Measurements from ENCODE around the gene KCNH6. TPM values are rescaled to one million over a fixed set of nuclear protein-coding genes. Genes with fewer than 3 reads are reported as not detected.

KCNH6 gene
- total RNA-seq, 2 experiments from 2014 or later: not detected

GRCh38 chr17:63506627-63507026 lies 16.5 kb upstream of the KCNH6 start:
- no peak overlapping the region for H3K27ac Mint-ChIP-seq

GRCh38 chr17:63511331-63511730 lies 11.8 kb upstream of the KCNH6 start:
- peaks cover 5% of the 10 kb centered on the region for H3K27me3 Mint-ChIP-seq
- ATAC-seq (ENCODE audit: low read depth) (no peak), DNase-seq (no peak)
- POLR2A ChIA-PET: no interaction called here
- no peaks in the 10 kb centered on the region for H3K9me3 Mint-ChIP-seq
- H3K4me1 Mint-ChIP-seq: no peaks in the 10 kb centered on the region
- H3K4me3 Mint-ChIP-seq: no peak overlapping the region
- no peak overlapping the region for H3K27ac Mint-ChIP-seq
- no peaks in the 10 kb centered on the region for H3K36me3 Mint-ChIP-seq

More at GRCh38 chr17:63506627-63507026, 16.5 kb upstream of the KCNH6 start:
- H3K9me3 Mint-ChIP-seq: peaks cover 4% of the 10 kb centered on the region
- no peaks in the 10 kb centered on the region for H3K4me1 Mint-ChIP-seq
- POLR2A ChIA-PET: no interaction called here
- H3K27me3 Mint-ChIP-seq: peaks cover 21% of the 10 kb centered on the region
- no peak for ATAC-seq (ENCODE audit: low read depth)
- DNase-seq: no peak
- no peak overlapping the region for H3K4me3 Mint-ChIP-seq
- H3K36me3 Mint-ChIP-seq: no peaks in the 10 kb centered on the region

- peaks cover 4% of the 10 kb centered on the region for H3K27me3 Mint-ChIP-seq
- H3K27ac Mint-ChIP-seq: no peak overlapping the region
- no peak overlapping the region for H3K4me3 Mint-ChIP-seq
- no peak for ATAC-seq (ENCODE audit: low read depth)
- H3K9me3 Mint-ChIP-seq: no peaks in the 10 kb centered on the region
- no peaks in the 10 kb centered on the region for H3K36me3 Mint-ChIP-seq
- peaks cover 3% of the 10 kb centered on the region for H3K4me1 Mint-ChIP-seq
- POLR2A ChIA-PET: no interaction called here
- no peak for DNase-seq
Measured at GRCh38 chr17:63512388-63512787, 10.8 kb upstream of the KCNH6 start.

- peaks cover 3% of the 10 kb centered on the region for H3K4me1 Mint-ChIP-seq
- no peak overlapping the region for H3K4me3 Mint-ChIP-seq
- ATAC-seq (ENCODE audit: low read depth) (no peak), DNase-seq (no peak)
- no peaks in the 10 kb centered on the region for H3K36me3 Mint-ChIP-seq
- H3K27me3 Mint-ChIP-seq: peaks cover 4% of the 10 kb centered on the region
- H3K27ac Mint-ChIP-seq: no peak overlapping the region
- no peaks in the 10 kb centered on the region for H3K9me3 Mint-ChIP-seq
- POLR2A ChIA-PET: no interaction called here
Measured at GRCh38 chr17:63512896-63513644, 10.1 kb upstream of the KCNH6 start.

- H3K36me3 Mint-ChIP-seq: no peaks in the 10 kb centered on the region
- peaks cover 4% of the 10 kb centered on the region for H3K27me3 Mint-ChIP-seq
- no peak overlapping the region for H3K27ac Mint-ChIP-seq
- H3K9me3 Mint-ChIP-seq: no peaks in the 10 kb centered on the region
- POLR2A ChIA-PET: no interaction called here
- DNase-seq (no peak), ATAC-seq (ENCODE audit: low read depth) (no peak)
- H3K4me3 Mint-ChIP-seq: no peak overlapping the region
- H3K4me1 Mint-ChIP-seq: peaks cover 3% of the 10 kb centered on the region
Measured at GRCh38 chr17:63514477-63514876, 8.7 kb upstream of the KCNH6 start.

GRCh38 chr17:63514974-63515373 lies 8.2 kb upstream of the KCNH6 start:
- H3K36me3 Mint-ChIP-seq: no peaks in the 10 kb centered on the region
- H3K9me3 Mint-ChIP-seq: no peaks in the 10 kb centered on the region
- no peak for ATAC-seq (ENCODE audit: low read depth)
- H3K27me3 Mint-ChIP-seq: peaks cover 4% of the 10 kb centered on the region
- H3K4me3 Mint-ChIP-seq: no peak overlapping the region
- H3K27ac Mint-ChIP-seq: no peak overlapping the region
- no peak for DNase-seq
- peaks cover 3% of the 10 kb centered on the region for H3K4me1 Mint-ChIP-seq
- POLR2A ChIA-PET: no interaction called here

GRCh38 chr17:63515426-63515825 lies 7.7 kb upstream of the KCNH6 start:
- peaks cover 4% of the 10 kb centered on the region for H3K27me3 Mint-ChIP-seq
- ATAC-seq (ENCODE audit: low read depth) (no peak), DNase-seq (no peak)
- no peaks in the 10 kb centered on the region for H3K36me3 Mint-ChIP-seq
- POLR2A ChIA-PET: no interaction called here
- no peaks in the 10 kb centered on the region for H3K9me3 Mint-ChIP-seq
- H3K4me3 Mint-ChIP-seq: no peak overlapping the region
- no peak overlapping the region for H3K27ac Mint-ChIP-seq
- peaks cover 3% of the 10 kb centered on the region for H3K4me1 Mint-ChIP-seq

- peaks cover 3% of the 10 kb centered on the region for H3K4me1 Mint-ChIP-seq
- no peaks in the 10 kb centered on the region for H3K36me3 Mint-ChIP-seq
- H3K4me3 Mint-ChIP-seq: no peak overlapping the region
- ATAC-seq (ENCODE audit: low read depth) (no peak), DNase-seq (no peak)
- peaks cover 14% of the 10 kb centered on the region for H3K27me3 Mint-ChIP-seq
- H3K9me3 Mint-ChIP-seq: no peaks in the 10 kb centered on the region
- H3K27ac Mint-ChIP-seq: no peak overlapping the region
- POLR2A ChIA-PET: no interaction called here
Measured at GRCh38 chr17:63516910-63517824, 6.0 kb upstream of the KCNH6 start.

GRCh38 chr17:63517825-63518534 lies 5.2 kb upstream of the KCNH6 start:
- ATAC-seq (ENCODE audit: low read depth) (no peak), DNase-seq (no peak)
- H3K36me3 Mint-ChIP-seq: no peaks in the 10 kb centered on the region
- no peak overlapping the region for H3K27ac Mint-ChIP-seq
- POLR2A ChIA-PET: no interaction called here
- no peak overlapping the region for H3K4me3 Mint-ChIP-seq
- peaks cover 3% of the 10 kb centered on the region for H3K4me1 Mint-ChIP-seq
- peaks cover 16% of the 10 kb centered on the region for H3K27me3 Mint-ChIP-seq
- H3K9me3 Mint-ChIP-seq: no peaks in the 10 kb centered on the region

- DNase-seq: no peak
- ATAC-seq (ENCODE audit: low read depth): no peak
- Mint-ChIP-seq H3K4me3 (no peak overlapping the region), H3K4me1 (peaks cover 5% of the 10 kb centered on the region), H3K36me3 (no peaks in the 10 kb centered on the region), H3K9me3 (no peaks in the 10 kb centered on the region), H3K27ac (no peak overlapping the region), H3K27me3 (peaks cover 24% of the 10 kb centered on the region)
- POLR2A ChIA-PET: no interaction called here
Measured at GRCh38 chr17:63519116-63519881, 3.9 kb upstream of the KCNH6 start.

GRCh38 chr17:63519972-63520882 lies 2.9 kb upstream of the KCNH6 start:
- H3K36me3 Mint-ChIP-seq: no peaks in the 10 kb centered on the region
- H3K27me3 Mint-ChIP-seq: peaks cover 24% of the 10 kb centered on the region
- POLR2A ChIA-PET: no interaction called here
- H3K9me3 Mint-ChIP-seq: no peaks in the 10 kb centered on the region
- no peak overlapping the region for H3K4me3 Mint-ChIP-seq
- peaks cover 5% of the 10 kb centered on the region for H3K4me1 Mint-ChIP-seq
- no peak for ATAC-seq (ENCODE audit: low read depth)
- H3K27ac Mint-ChIP-seq: no peak overlapping the region
- DNase-seq: no peak

GRCh38 chr17:63524051-63524450 lies 893 bp downstream of the KCNH6 start:
- H3K9me3 Mint-ChIP-seq: no peaks in the 10 kb centered on the region
- ATAC-seq (ENCODE audit: low read depth) (no peak), DNase-seq (no peak)
- H3K36me3 Mint-ChIP-seq: no peaks in the 10 kb centered on the region
- H3K27me3 Mint-ChIP-seq: peaks cover 28% of the 10 kb centered on the region
- no peak overlapping the region for H3K4me3 Mint-ChIP-seq
- peaks cover 2% of the 10 kb centered on the region for H3K4me1 Mint-ChIP-seq
- no peak overlapping the region for H3K27ac Mint-ChIP-seq
- POLR2A ChIA-PET: no interaction called here
